ENCODE data around the gene ICAM1.

- no peak for TF ChIP-seq YY1 (IDR thresholded peaks at IDR 0.05; ENCODE audit: insufficient read depth, insufficient read length)
- no peak for TF ChIP-seq SUZ12 (IDR thresholded peaks at IDR 0.05; ENCODE audit: extremely low read depth, insufficient read depth, insufficient read length)
These were observed 22.9 kb downstream of the ICAM1 start for GRCh38 chr19:10293637-10294367.
